ENCODE measurements around the gene STARD3NL.
"Not testable (repeated sequence)": the region's sequence is repeated elsewhere in the genome, so short reads cannot be mapped to it uniquely, and the experiment has no call there.

The STARD3NL gene

DNA sequence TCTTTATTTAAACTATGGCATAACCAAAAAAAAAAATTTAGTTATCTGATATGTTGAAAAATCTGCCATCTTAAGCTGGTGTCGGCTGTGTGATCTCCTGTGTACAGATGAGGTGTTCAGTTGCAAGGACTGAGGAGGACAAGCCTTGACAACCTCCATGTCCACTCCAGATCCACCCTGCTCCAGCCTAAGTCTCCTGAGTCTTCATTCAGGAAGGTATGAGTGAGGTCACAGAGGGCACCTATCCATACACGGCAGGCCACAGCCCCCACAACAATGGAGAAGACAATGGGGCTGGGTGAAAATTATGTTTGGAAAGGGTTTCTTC lies 79.3 kb downstream of the STARD3NL start:
- Histone ChIP-seq H3K4me3 (ENCODE audit: insufficient read length, low read depth) (no peak overlapping the region), H3K9ac (ENCODE audit: insufficient read length, low read depth) (no peak overlapping the region), H3K36me3 (ENCODE audit: insufficient read depth, insufficient read length, low read length) (no peaks in the 10 kb centered on the region), H3K27me3 (ENCODE audit: insufficient read depth, insufficient read length) (no peaks in the 10 kb centered on the region), H3K4me1 (ENCODE audit: insufficient read depth, insufficient read length) (no peaks in the 10 kb centered on the region), H3K9me3 (ENCODE audit: insufficient read depth, low read length) (no peaks in the 10 kb centered on the region)
- TF ChIP-seq YY1 (IDR thresholded peaks at IDR 0.05; ENCODE audit: insufficient read depth, insufficient read length), result no peak
- no peak for TF ChIP-seq SUZ12 (IDR thresholded peaks at IDR 0.05; ENCODE audit: extremely low read depth, insufficient read depth, insufficient read length)
- no peak for TF ChIP-seq ZNF274 (IDR thresholded peaks at IDR 0.05; ENCODE audit: low read depth, low read length)
- no peak for DNase-seq (ENCODE audit: low read depth, low spot score)

DNA sequence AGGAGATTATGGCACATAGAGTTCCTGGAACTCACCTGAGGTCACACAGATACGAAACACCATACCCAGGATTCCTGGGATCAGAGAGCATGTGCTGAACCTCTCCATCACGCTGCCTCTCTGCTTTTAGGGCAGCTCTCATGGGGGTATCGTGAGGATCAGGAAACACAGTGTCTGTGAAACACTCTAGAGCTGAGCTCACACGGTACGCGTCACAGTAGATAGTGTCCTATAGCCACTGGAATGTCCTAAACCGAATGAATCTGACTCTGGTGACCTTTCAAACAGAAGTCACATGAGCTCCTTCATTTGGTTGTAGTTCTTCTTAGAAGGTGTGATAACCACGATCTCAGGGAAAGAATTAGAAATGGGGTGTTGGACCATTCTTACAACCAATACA lies 81.1 kb downstream of the STARD3NL start:
- not testable (repeated sequence) for H3K4me1 ChIP-seq (ENCODE audit: insufficient read depth, insufficient read length); H3K9me3 ChIP-seq (ENCODE audit: insufficient read depth, low read length); H3K9ac ChIP-seq (ENCODE audit: insufficient read length, low read depth); H3K27me3 ChIP-seq (ENCODE audit: insufficient read depth, insufficient read length); DNase-seq (ENCODE audit: low read depth, low spot score); H3K4me3 ChIP-seq (ENCODE audit: insufficient read length, low read depth); H3K36me3 ChIP-seq (ENCODE audit: insufficient read depth, insufficient read length, low read length)

DNA sequence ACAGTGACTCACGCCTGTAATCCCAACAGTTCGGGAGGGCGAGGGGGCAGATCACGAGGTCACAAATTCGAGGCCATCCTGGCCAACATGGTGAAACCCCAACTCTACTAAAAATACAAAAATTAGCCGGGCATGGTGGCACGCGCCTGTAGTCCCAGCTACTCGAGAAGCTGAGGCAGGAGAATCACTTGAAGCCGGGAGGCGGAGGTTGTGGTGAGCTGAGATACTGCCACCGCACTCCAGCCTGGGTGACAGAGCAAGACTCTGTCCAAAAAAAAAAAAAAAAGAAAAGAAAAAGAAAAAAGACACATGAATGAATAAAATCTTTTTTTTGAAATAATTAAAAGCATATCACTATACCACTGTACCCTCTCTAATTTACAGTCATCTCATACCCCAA lies 83.6 kb downstream of the STARD3NL start:
- H3K9me3 ChIP-seq (ENCODE audit: insufficient read depth, low read length); H3K4me1 ChIP-seq (ENCODE audit: insufficient read depth, insufficient read length); H3K36me3 ChIP-seq (ENCODE audit: insufficient read depth, insufficient read length, low read length); DNase-seq (ENCODE audit: low read depth, low spot score); H3K4me3 ChIP-seq (ENCODE audit: insufficient read length, low read depth); H3K9ac ChIP-seq (ENCODE audit: insufficient read length, low read depth); H3K27me3 ChIP-seq (ENCODE audit: insufficient read depth, insufficient read length): not testable (repeated sequence)

DNA sequence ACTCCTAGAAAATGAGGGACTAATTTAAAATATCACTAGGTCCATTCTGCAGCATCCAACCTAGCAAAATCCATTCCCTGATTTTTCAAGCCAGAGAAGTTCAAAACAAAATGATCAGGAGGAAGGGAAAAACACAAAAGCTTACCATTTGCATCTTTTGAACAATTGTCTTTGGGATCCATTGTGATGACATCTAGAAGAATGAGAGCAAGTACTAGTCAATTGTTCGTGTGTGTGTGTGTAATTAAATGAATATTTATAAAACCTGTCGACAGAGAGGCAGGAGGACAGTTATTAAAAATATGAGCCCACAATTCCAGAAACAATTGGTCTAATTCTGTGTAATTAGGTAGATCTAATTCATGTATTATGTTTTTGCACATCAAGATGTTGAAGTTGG lies 84.0 kb downstream of the STARD3NL start:
- not testable (repeated sequence) for H3K9me3 ChIP-seq (ENCODE audit: insufficient read depth, low read length); H3K36me3 ChIP-seq (ENCODE audit: insufficient read depth, insufficient read length, low read length); H3K27me3 ChIP-seq (ENCODE audit: insufficient read depth, insufficient read length)

DNA sequence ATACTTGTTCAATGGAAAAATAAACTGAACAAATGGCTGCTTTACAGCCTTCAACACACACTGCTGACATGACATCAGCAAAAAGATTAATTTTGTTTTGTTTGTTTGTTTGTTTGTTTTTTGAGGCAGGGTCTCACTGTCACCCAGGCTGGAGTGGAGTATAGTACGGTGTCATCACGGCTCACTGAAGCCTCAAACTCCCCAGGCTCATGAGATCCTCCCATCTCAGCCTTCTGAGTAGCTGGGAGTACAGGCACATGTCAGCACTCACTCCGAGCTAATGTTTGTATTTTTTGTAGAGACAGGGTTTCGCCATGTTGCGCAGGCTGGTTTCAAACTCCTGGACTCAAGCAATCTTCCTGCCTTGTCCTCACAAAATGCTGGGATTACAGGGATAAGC lies 84.5 kb downstream of the STARD3NL start:
- Histone ChIP-seq H3K4me3 (ENCODE audit: insufficient read length, low read depth) (no peak overlapping the region), H3K9me3 (ENCODE audit: insufficient read depth, low read length) (no peaks in the 10 kb centered on the region), H3K27me3 (ENCODE audit: insufficient read depth, insufficient read length) (no peaks in the 10 kb centered on the region), H3K36me3 (ENCODE audit: insufficient read depth, insufficient read length, low read length) (no peaks in the 10 kb centered on the region), H3K4me1 (ENCODE audit: insufficient read depth, insufficient read length) (no peaks in the 10 kb centered on the region), H3K9ac (ENCODE audit: insufficient read length, low read depth) (no peak overlapping the region)
- no peak for TF ChIP-seq ZNF274 (IDR thresholded peaks at IDR 0.05; ENCODE audit: low read depth, low read length)
- no peak for TF ChIP-seq YY1 (IDR thresholded peaks at IDR 0.05; ENCODE audit: insufficient read depth, insufficient read length)
- TF ChIP-seq SUZ12 (IDR thresholded peaks at IDR 0.05; ENCODE audit: extremely low read depth, insufficient read depth, insufficient read length), result no peak
- DNase-seq (ENCODE audit: low read depth, low spot score), result no peak

More for the DNA sequence above, 84.0 kb downstream of the STARD3NL start:
- DNase-seq (ENCODE audit: low read depth, low spot score); H3K4me1 ChIP-seq (ENCODE audit: insufficient read depth, insufficient read length); H3K9ac ChIP-seq (ENCODE audit: insufficient read length, low read depth); H3K4me3 ChIP-seq (ENCODE audit: insufficient read length, low read depth): not testable (repeated sequence)

DNA sequence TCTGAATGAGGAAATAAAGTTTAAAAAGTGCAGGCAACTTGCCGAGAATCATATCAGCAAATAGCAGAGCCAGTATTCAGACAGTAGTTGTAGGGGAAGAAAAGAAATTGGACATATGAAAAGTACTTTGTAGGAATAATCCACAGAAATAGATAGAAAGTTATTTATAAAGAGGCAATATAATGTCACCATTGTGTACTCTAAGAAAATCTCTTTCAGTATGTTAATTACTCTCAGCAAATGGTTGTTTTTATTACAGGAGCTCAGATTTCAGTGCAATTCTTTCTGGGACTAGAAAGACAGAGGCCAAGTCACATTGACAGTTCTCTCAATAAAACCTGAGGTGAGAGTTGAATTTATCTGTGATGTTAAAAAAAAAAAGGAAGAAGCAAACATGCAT lies 85.2 kb downstream of the STARD3NL start:
- H3K4me3 ChIP-seq (ENCODE audit: insufficient read length, low read depth); H3K4me1 ChIP-seq (ENCODE audit: insufficient read depth, insufficient read length); H3K27me3 ChIP-seq (ENCODE audit: insufficient read depth, insufficient read length); H3K9ac ChIP-seq (ENCODE audit: insufficient read length, low read depth); DNase-seq (ENCODE audit: low read depth, low spot score); H3K36me3 ChIP-seq (ENCODE audit: insufficient read depth, insufficient read length, low read length); H3K9me3 ChIP-seq (ENCODE audit: insufficient read depth, low read length): not testable (repeated sequence)

DNA sequence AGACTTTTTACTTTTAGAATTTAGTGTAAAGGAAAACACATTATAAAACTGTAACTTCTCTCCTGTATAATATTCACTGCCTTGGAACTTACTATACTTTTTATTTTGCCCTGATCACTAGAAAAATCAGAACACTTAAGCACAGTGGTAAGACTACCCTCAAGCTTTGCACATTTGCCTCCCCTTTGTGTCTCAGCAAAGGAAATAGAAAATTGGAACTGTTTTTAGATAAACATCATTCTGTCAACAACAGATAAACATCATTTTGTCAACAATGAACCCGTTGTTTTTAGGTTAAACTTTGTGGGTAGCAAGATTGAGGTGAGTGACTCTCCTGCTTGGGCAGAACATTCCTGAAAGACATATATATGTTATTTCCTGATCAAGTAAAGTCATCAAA lies 86.6 kb downstream of the STARD3NL start:
- not testable (repeated sequence) for H3K27me3 ChIP-seq (ENCODE audit: insufficient read depth, insufficient read length); H3K9ac ChIP-seq (ENCODE audit: insufficient read length, low read depth); DNase-seq (ENCODE audit: low read depth, low spot score); H3K4me1 ChIP-seq (ENCODE audit: insufficient read depth, insufficient read length); H3K36me3 ChIP-seq (ENCODE audit: insufficient read depth, insufficient read length, low read length); H3K9me3 ChIP-seq (ENCODE audit: insufficient read depth, low read length); H3K4me3 ChIP-seq (ENCODE audit: insufficient read length, low read depth)

DNA sequence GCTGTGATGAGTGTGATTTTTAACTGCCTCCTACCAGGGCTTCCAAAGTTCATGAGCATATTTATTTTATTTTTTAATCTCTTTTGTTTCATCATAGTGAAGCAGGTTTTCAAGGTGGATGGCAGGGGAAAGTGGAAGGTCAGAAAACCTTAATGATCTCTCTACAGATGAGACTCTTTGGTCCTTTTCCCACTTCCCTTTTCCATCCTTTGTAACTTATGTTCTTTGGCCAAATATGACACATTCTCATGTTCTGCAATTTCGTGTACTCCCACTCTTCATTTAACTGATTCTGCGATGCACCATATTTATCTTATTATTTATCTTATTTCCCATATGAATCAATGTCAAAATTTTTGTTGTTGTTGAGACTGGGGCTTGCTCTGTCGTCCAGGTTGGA lies 87.9 kb downstream of the STARD3NL start:
- not testable (repeated sequence) for DNase-seq (ENCODE audit: low read depth, low spot score); H3K9me3 ChIP-seq (ENCODE audit: insufficient read depth, low read length); H3K4me1 ChIP-seq (ENCODE audit: insufficient read depth, insufficient read length); H3K36me3 ChIP-seq (ENCODE audit: insufficient read depth, insufficient read length, low read length); H3K9ac ChIP-seq (ENCODE audit: insufficient read length, low read depth); H3K4me3 ChIP-seq (ENCODE audit: insufficient read length, low read depth); H3K27me3 ChIP-seq (ENCODE audit: insufficient read depth, insufficient read length)

DNA sequence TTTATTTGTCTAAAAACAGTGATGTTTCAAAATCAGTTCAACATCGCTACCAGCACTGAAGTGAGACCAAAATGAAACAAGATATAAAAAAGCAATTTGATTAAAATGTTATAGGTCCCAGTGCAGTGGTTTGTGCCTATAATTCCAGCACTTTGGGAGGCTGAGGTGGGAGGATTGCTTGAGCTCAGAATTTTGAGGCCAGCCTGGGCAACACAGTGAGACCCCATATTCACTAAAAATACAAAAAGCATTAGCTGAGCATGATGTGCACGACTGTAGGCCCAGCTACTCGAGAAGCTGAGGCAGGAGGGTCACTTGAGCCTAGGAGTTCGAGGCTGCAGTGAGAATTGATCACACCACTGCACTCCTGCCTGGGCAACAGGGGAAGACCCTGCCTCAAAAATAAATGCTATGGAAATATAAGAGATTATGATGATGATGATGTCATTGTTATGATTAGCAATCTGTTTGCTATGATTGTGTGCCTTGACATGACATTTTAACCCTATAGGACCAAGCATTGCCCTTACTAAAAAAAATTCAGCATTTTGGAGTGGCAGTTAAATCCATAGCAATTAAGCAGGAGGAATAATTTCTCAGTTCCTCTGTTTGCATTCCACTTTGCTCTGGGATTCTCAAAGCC lies 91.8 kb downstream of the STARD3NL start:
- not testable (repeated sequence) for H3K9ac ChIP-seq (ENCODE audit: insufficient read length, low read depth); H3K9me3 ChIP-seq (ENCODE audit: insufficient read depth, low read length); H3K27me3 ChIP-seq (ENCODE audit: insufficient read depth, insufficient read length); DNase-seq (ENCODE audit: low read depth, low spot score); H3K36me3 ChIP-seq (ENCODE audit: insufficient read depth, insufficient read length, low read length); H3K4me1 ChIP-seq (ENCODE audit: insufficient read depth, insufficient read length); H3K4me3 ChIP-seq (ENCODE audit: insufficient read length, low read depth)

DNA sequence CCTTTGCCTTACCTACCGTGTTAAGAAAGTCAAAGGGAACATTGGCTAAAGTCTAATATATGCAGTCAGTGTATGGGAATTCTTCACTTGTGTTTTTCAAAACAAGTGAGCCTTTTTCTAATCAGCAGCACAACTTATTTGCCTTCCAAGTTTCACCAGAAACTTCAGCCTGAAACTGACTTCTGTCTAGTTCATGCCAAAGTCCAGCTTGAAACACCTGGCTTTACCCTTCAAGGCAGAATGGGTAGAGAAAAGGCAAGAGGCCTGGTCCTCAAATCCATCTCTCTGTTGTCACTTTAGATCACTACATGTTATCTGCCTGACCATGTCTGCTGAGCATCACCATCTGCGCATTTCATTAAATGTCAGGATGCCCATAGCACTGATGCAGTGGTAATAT lies 92.4 kb downstream of the STARD3NL start:
- not testable (repeated sequence) for H3K4me1 ChIP-seq (ENCODE audit: insufficient read depth, insufficient read length); H3K36me3 ChIP-seq (ENCODE audit: insufficient read depth, insufficient read length, low read length); H3K4me3 ChIP-seq (ENCODE audit: insufficient read length, low read depth); H3K27me3 ChIP-seq (ENCODE audit: insufficient read depth, insufficient read length); DNase-seq (ENCODE audit: low read depth, low spot score); H3K9ac ChIP-seq (ENCODE audit: insufficient read length, low read depth); H3K9me3 ChIP-seq (ENCODE audit: insufficient read depth, low read length)
